Panc1 (cell line): ENCODE data around the gene MYO5B.

ENCODE experiments used
- CTCF ChIP-seq: fragments of 450-650 bp; IDR thresholded peaks from 2 replicates; pipeline ENCODE4 v1.5.1; 2017; ENCODE audit warnings: mild to moderate bottlenecking
- POLR2AphosphoS5 ChIP-seq: IDR thresholded peaks from 2 replicates; pipeline ENCODE4 v1.6.1; 2012; ENCODE audit warnings: mild to moderate bottlenecking, low read depth, low read length, moderate library complexity
- REST ChIP-seq, 2 experiments: IDR thresholded peaks; 2 replicates each; pipeline ENCODE4 v1.6.1; 2011 to 2012; ENCODE audit warnings: low read depth in 2 of 2, control low read depth in 1 of 2, low read length in 1 of 2, mild to moderate bottlenecking in 1 of 2, moderate library complexity in 1 of 2; ENCODE audit not compliant: insufficient read depth in 1 of 2
- TCF7L2 ChIP-seq: IDR thresholded peaks from 2 replicates; pipeline ENCODE4 v1.6.1; 2011; ENCODE audit warnings: mild to moderate bottlenecking, low read depth, low read length, inconsistent platforms

GRCh38 chr18:49788327-49788898, 406.5 kb downstream of the MYO5B start:
- TF ChIP-seq CTCF (no peak), POLR2AphosphoS5 (no peak), REST (IDR thresholded peaks at IDR 0.05; ENCODE audit: insufficient read depth in 1 of 2, low read depth in 2 of 2, low read length in 1 of 2) (no peak), TCF7L2 (no peak)
